ENCODE results near the gene AKR1C8.

- TF ChIP-seq CTCF (IDR thresholded peaks at IDR 0.05) (no peak), POLR2A (IDR thresholded peaks at IDR 0.05) (no peak)
Measured at GRCh38 chr10:5135581-5135980, 49.4 kb downstream of the AKR1C8 start.
